Lower lobe of right lung (tissue), 2 donors: ENCODE measurements around the gene OSBPL8. TPM values are rescaled to one million over a fixed set of nuclear protein-coding genes. Genes with fewer than 3 reads are reported as not detected.

Source experiments
- ATAC-seq, 2 donors: fragments of 200-7000 bp; cut with Tn5 transposase; one replicate each; pipeline ENCODE4 v1.9.1; 2020 to 2022; ENCODE audit warnings: mild to moderate bottlenecking in 2 of 2, moderate library complexity in 2 of 2
- DNase-seq: peaks from one replicate; pipeline ENCODE4 v3.0.0-alpha.2; 2020
- H3K27ac ChIP-seq: fragments of 200-600 bp; one replicate; pipeline ENCODE4 v1.8.0; 2022
- H3K27me3 ChIP-seq: fragments of 200-600 bp; one replicate; pipeline ENCODE4 v1.8.0; 2022; ENCODE audit warnings: low read depth
- H3K36me3 ChIP-seq: fragments of 200-600 bp; one replicate; pipeline ENCODE4 v1.8.0; 2022; ENCODE audit warnings: mild to moderate bottlenecking
- H3K4me1 ChIP-seq: fragments of 200-600 bp; one replicate; pipeline ENCODE4 v1.8.0; 2022
- H3K4me3 ChIP-seq: fragments of 200-600 bp; one replicate; pipeline ENCODE4 v1.8.0; 2022; ENCODE audit warnings: mild to moderate bottlenecking
- H3K9me3 ChIP-seq: fragments of 200-600 bp; one replicate; pipeline ENCODE4 v1.8.0; 2022
- CTCF ChIP-seq: fragments of 200-600 bp; IDR thresholded peaks from one replicate; pipeline ENCODE4 v1.8.0; 2022; ENCODE audit warnings: antibody characterized with exemption, mild to moderate bottlenecking
- intact Hi-C: fragments of 100-400 bp; cut with DNase I; formaldehyde crosslinking; loops from one replicate; pipeline ENCODE4 v1.11.0; 2022
- long read RNA-seq: library from polyadenylated mRNA; unstranded; transcript quantifications from one replicate; pipeline ENCODE4 v2.0.0, GENCODE V29; 2021
- total RNA-seq: library from RNA; stranded (reverse); fragmentation: NEBNext Ultra II Directional; extraction: Animal tissue kit (Norgen Biotek cat#: 25700); gene quantifications from one replicate; pipeline ENCODE4 v1.2.1, GENCODE V29; 2021
- donor health status: DM: no; HTN: yes; CAD: no; lungs with severe emphysema.

The OSBPL8 gene
- 82.7 TPM for total RNA-seq
- long read RNA-seq, full-length matches to known transcripts, result 7 of 43 reads
- long read RNA-seq, partial matches to known transcripts, result 21 of 43 reads
- long read RNA-seq, other reads (novel, unspliced or antisense), result 15 of 43 reads

DNA sequence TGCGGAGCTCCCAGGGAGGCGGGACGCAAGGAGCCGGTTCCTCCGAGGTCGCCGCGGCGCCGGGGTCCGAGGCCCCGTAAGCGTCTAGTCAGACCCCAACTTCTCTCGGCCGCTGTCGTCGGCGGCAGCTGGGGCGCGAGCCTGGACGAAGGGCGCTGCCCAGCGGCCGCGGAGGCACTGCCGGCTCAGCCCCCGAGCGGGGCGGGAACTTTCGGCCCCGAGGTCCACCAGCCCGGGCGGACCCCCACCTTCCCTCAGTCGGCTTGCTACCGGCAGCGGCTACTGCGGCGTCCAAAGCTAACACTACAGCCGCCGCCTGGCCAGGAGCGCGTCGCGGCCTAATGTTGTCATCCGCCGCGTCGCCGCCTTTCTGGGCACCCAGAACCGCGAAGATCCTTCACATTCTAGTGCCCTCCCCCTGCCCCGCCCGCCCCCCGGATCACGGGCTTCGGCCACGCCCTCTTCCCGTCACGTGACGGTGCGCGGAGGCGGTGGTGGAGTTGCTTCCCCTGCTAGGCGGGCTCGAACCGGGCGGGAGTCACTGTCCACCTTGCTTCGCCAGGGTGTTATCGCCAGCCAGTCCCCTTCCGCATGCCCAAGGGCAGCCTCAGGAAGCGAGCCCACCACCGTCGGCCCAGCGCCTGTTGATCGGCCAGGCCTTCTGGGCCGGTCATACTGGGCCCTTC, at the start of gene OSBPL8:
Gene OSBPL8 (minus strand): TSS at position 372 of the 686 bp plus-strand sequence. CDS start 72,220 bp downstream, outside the sequence.
- Histone ChIP-seq H3K9me3 (no peaks in the 10 kb centered on the region), H3K27ac (peak within 1 kb of the TSS; percentile 97), H3K4me3 (peak within 1 kb of the TSS; percentile 93), H3K27me3 (no peaks in the 10 kb centered on the region), H3K4me1 (peaks cover 25% of the 10 kb centered on the region), H3K36me3 (no peaks in the 10 kb centered on the region)
- ATAC-seq, result peak; percentile 97
- TF ChIP-seq CTCF, result peak; percentile 36
- intact Hi-C loops, result no loop called here
- peak; percentile 97 for DNase-seq

- no peak overlapping the region for H3K27ac ChIP-seq
- H3K4me1 ChIP-seq, result no peaks in the 10 kb centered on the region
- no peaks in the 10 kb centered on the region for H3K27me3 ChIP-seq
- H3K4me3 ChIP-seq, result no peak overlapping the region
- H3K9me3 ChIP-seq, result no peaks in the 10 kb centered on the region
- no peak for DNase-seq
- H3K36me3 ChIP-seq, result no peaks in the 10 kb centered on the region
- no peak for ATAC-seq
- intact Hi-C loops, result no loop called here
- TF ChIP-seq CTCF, result no peak
Observed at GRCh38 chr12:76608070-76608469, 48.5 kb upstream of the OSBPL8 start.

DNA sequence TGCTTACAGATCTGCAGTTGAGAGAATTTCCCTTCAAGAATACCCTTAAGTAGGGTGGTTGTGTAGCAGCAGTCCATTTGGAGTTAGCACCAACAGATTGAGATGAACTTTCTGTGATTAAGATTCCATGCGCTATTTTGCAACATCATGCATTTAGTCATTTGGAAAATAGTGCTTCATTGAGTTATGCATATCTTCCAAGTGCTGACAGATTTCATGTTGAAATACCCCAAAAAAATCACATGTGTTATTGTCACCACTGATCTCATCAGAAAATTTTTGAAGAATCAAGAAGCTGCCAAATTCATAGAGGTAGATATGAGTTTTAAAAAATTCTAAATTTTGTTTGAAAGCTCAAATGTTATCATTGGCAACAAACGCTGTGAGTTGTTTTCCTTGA, 35.5 kb upstream of the OSBPL8 start:
- no peak for ATAC-seq
- Histone ChIP-seq H3K4me3 (no peak overlapping the region), H3K4me1 (no peaks in the 10 kb centered on the region), H3K9me3 (no peaks in the 10 kb centered on the region), H3K36me3 (no peaks in the 10 kb centered on the region), H3K27ac (no peak overlapping the region), H3K27me3 (no peaks in the 10 kb centered on the region)
- intact Hi-C loops, result no loop called here
- no peak for TF ChIP-seq CTCF
- DNase-seq, result no peak

GRCh38 chr12:76591476-76591875, 31.9 kb upstream of the OSBPL8 start:
- ATAC-seq, result no peak

DNA sequence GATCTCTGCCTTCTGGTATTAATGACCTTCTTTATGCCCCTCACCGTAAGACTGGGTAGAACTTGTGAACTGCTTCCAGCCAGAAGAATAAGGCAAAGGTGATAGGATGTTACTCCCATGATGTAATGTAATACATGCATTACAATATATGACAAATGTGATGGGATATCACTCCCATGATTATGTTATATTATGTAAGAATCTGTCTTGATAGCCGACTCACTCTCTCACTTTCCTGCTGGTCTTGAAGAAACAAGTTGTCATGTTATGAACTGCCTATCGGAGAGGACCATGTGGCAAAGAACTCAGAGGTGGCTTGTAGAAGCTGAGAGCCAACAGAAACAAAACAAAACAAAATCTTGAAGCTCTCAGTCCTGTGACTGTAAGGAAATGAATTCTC, 30.6 kb upstream of the OSBPL8 start:
- Histone ChIP-seq H3K36me3 (no peaks in the 10 kb centered on the region), H3K27ac (no peak overlapping the region), H3K4me3 (no peak overlapping the region), H3K9me3 (no peaks in the 10 kb centered on the region), H3K27me3 (no peaks in the 10 kb centered on the region), H3K4me1 (peaks cover 5% of the 10 kb centered on the region)
- ATAC-seq (no peak), DNase-seq (no peak)
- intact Hi-C loops, result no loop called here
- no peak for TF ChIP-seq CTCF

More at GRCh38 chr12:76591476-76591875, 31.9 kb upstream of the OSBPL8 start:
- Histone ChIP-seq H3K9me3 (no peaks in the 10 kb centered on the region), H3K4me1 (peaks cover 5% of the 10 kb centered on the region), H3K36me3 (no peaks in the 10 kb centered on the region), H3K27me3 (no peaks in the 10 kb centered on the region), H3K4me3 (no peak overlapping the region), H3K27ac (no peak overlapping the region)
- intact Hi-C loops, result no loop called here
- DNase-seq, result no peak
- TF ChIP-seq CTCF, result no peak
